ENCODE data around the gene RAET1E.
"Not testable (repeated sequence)": the region's sequence is repeated elsewhere in the genome, so short reads cannot be mapped to it uniquely, and the experiment has no call there.

The RAET1E gene

GRCh38 chr6:149908480-149908879, 10.6 kb upstream of the RAET1E start:
- DNase-seq: not testable (repeated sequence)

GRCh38 chr6:149907317-149907716, 9.4 kb upstream of the RAET1E start:
- no peak for DNase-seq

- DNase-seq: no peak
Measured at GRCh38 chr6:149906405-149906804, 8.5 kb upstream of the RAET1E start.

- no peak for DNase-seq
Measured at GRCh38 chr6:149905911-149906371, 8.0 kb upstream of the RAET1E start.

- no peak for DNase-seq
Measured at GRCh38 chr6:149905371-149905910, 7.5 kb upstream of the RAET1E start.

- no peak for DNase-seq
Measured at GRCh38 chr6:149904661-149905370, 6.9 kb upstream of the RAET1E start.

- peak; percentile 53 for DNase-seq
Measured at GRCh38 chr6:149903938-149904611, 6.2 kb upstream of the RAET1E start.

GRCh38 chr6:149901444-149902140, 3.7 kb upstream of the RAET1E start:
- no peak for DNase-seq

GRCh38 chr6:149900620-149901443, 2.9 kb upstream of the RAET1E start:
- no peak for DNase-seq

- no peak for DNase-seq
Measured at GRCh38 chr6:149899926-149900619, 2.2 kb upstream of the RAET1E start.

GRCh38 chr6:149899486-149899885, 1.6 kb upstream of the RAET1E start:
- no peak for DNase-seq

- no peak for DNase-seq
Measured at GRCh38 chr6:149898966-149899365, 1.1 kb upstream of the RAET1E start.

GRCh38 chr6:149897015-149897697, 757 bp downstream of the RAET1E start:
- no peak for DNase-seq

- DNase-seq: no peak
Measured at GRCh38 chr6:149896491-149896890, 1.4 kb downstream of the RAET1E start.

GRCh38 chr6:149895833-149896271, 2.1 kb downstream of the RAET1E start:
- DNase-seq: peak; percentile 79

GRCh38 chr6:149895048-149895590, 2.8 kb downstream of the RAET1E start:
- DNase-seq: no peak

GRCh38 chr6:149891864-149892263, 6.0 kb downstream of the RAET1E start:
- not testable (repeated sequence) for DNase-seq

GRCh38 chr6:149891259-149891658, 6.7 kb downstream of the RAET1E start:
- DNase-seq: no peak

- no peak for DNase-seq
Measured at GRCh38 chr6:149890629-149891045, 7.3 kb downstream of the RAET1E start.

- DNase-seq: no peak
Measured at GRCh38 chr6:149889326-149889725, 8.6 kb downstream of the RAET1E start.

GRCh38 chr6:149888659-149889058, 9.3 kb downstream of the RAET1E start:
- no peak for DNase-seq

All from DMS153 (cell line).